GM19035 (cell line): ENCODE data around the gene TTC13.

Experiments
- ATAC-seq: cut with Tn5 transposase; IDR thresholded peaks from one replicate; pipeline ENCODE4 v1.9.1; 2021; ENCODE audit not compliant: unreplicated experiment

TTC13 gene

GRCh38 chr1:230857822-230858221 lies 120.8 kb downstream of the TTC13 start:
- no peak for ATAC-seq

- ATAC-seq: no peak
Observed at GRCh38 chr1:230857077-230857476, 121.6 kb downstream of the TTC13 start.
